Psoas muscle (tissue), 8 donors: ENCODE data around the gene RCOR2. TPM values are rescaled to one million over a fixed set of nuclear protein-coding genes. Genes with fewer than 3 reads are reported as not detected.

Experiments
- ATAC-seq, 4 donors: fragments of 200-7000 bp; cut with Tn5 transposase; one replicate each; pipeline ENCODE4 v1.9.1; 2020; ENCODE audit warnings: moderate library complexity in 3 of 4, mild to moderate bottlenecking in 2 of 4
- DNase-seq, 2 donors: peaks; one replicate each; pipeline ENCODE4 v3.0.0-alpha.2; 2020
- H3K27ac ChIP-seq: fragments of 200-600 bp; one replicate; pipeline ENCODE4 v1.8.0; 2022
- H3K27me3 ChIP-seq, 3 donors: fragments of 200-600 bp in 1 of 3; one replicate each; pipeline versions ENCODE4 v1.6.1 to v1.8.0; 2013 to 2022; ENCODE audit warnings: low read length in 2 of 3, mild to moderate bottlenecking in 2 of 3, moderate library complexity in 1 of 3; ENCODE audit not compliant: insufficient read depth in 3 of 3
- H3K36me3 ChIP-seq, 2 donors: fragments of 200-600 bp in 1 of 2; one replicate each; pipeline versions ENCODE4 v1.6.1 to v1.8.0; 2013 to 2022; ENCODE audit warnings: low read depth in 1 of 2, mild to moderate bottlenecking in 1 of 2, moderate library complexity in 1 of 2; ENCODE audit not compliant: insufficient read depth in 1 of 2
- H3K4me1 ChIP-seq: fragments of 200-600 bp; one replicate; pipeline ENCODE4 v1.8.0; 2022
- H3K4me3 ChIP-seq: fragments of 200-600 bp; one replicate; pipeline ENCODE4 v1.8.0; 2022; ENCODE audit warnings: mild to moderate bottlenecking
- H3K9me3 ChIP-seq: fragments of 200-600 bp; one replicate; pipeline ENCODE4 v1.8.0; 2022
- WGBS, 3 donors: extraction: QIAGEN DNeasy Blood & Tissue Kit; methylation state at CpG; one replicate each; pipeline versions ENCODE4 v1.1.6 to v1.1.7; 2013; 5-methylcytosine and 5-hydroxymethylcytosine counted together
- intact Hi-C, 2 donors: fragments of 100-400 bp; cut with DNase I; formaldehyde crosslinking; loops; one replicate each; pipeline versions ENCODE4 v1.11.0 to v1.14.2; 2022
- polyA plus RNA-seq, 3 donors: library from polyadenylated mRNA; stranded (reverse); fragments of 200-250 nt; gene quantifications; one replicate each; pipeline ENCODE4 v1.2.3, GENCODE V29; 2013
- total RNA-seq, 4 donors: library from RNA; stranded (reverse); fragmentation: NEBNext Ultra II Directional in 2 of 4; extraction: Animal tissue kit (Norgen Biotek cat#: 25700) in 2 of 4; gene quantifications; one replicate each; pipeline versions ENCODE4 v1.2.1 to v1.2.4, GENCODE V29; 2021 to 2023
- TF ChIP-seq, protein P1 (sequence below): fragments of 200-600 bp; IDR thresholded peaks from one replicate; pipeline ENCODE4 v1.8.0; 2022; ENCODE audit warnings: antibody characterized with exemption
- donor health status: healthy with polysubstance abuse.
- donor health status: DM: no; HTN: no; CAD: no; lungs with moderate emphysema.
- donor health status: Bipolar disorder and iron deficiency.
- donor health status: healthy.
- donor health status: DM: yes; HTN: yes; CAD: no.
- donor health status: DM: no; HTN: no; CAD: no.
- donor health status: DM: no; HTN: no; CAD: no.
- donor health status: DM: yes; HTN: yes; CAD: no.

The RCOR2 gene
- total and polyA plus RNA-seq, 7 donors, result 0.07 to 2.1 (median 0.66) TPM

DNA sequence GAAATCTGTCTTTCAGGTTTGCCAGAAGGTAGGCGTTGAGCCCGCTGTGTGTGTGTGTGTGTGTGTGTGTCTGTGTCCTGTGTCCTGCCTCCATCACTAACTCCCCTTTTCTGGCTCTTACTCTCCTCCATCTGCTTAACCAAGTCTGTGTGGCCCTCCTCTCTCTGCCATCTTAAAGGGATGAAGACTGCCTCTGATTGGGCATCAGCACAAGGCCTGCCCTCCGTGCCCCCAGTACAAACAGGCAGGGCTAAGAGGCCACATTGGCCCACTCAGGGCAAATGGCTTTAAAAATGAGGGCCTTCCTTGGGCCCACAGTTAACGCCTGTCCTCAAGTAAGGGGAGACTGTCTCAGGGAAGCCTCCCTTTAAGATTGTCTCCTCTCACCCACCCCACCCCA, 10.9 kb downstream of the RCOR2 start:
- Histone ChIP-seq H3K4me3 (no peak overlapping the region), H3K4me1 (no peaks in the 10 kb centered on the region), H3K27me3 (no peaks in the 10 kb centered on the region), H3K27ac (no peak overlapping the region), H3K36me3 (peaks cover 16 to 90% of the 10 kb centered on the region in 2 donors), H3K9me3 (no peaks in the 10 kb centered on the region)
- WGBS, 3 donors, result 91 to 99% (median 94%) methylated on average over 4 of the region's 4 CpGs
- TF ChIP-seq, protein P1, sequence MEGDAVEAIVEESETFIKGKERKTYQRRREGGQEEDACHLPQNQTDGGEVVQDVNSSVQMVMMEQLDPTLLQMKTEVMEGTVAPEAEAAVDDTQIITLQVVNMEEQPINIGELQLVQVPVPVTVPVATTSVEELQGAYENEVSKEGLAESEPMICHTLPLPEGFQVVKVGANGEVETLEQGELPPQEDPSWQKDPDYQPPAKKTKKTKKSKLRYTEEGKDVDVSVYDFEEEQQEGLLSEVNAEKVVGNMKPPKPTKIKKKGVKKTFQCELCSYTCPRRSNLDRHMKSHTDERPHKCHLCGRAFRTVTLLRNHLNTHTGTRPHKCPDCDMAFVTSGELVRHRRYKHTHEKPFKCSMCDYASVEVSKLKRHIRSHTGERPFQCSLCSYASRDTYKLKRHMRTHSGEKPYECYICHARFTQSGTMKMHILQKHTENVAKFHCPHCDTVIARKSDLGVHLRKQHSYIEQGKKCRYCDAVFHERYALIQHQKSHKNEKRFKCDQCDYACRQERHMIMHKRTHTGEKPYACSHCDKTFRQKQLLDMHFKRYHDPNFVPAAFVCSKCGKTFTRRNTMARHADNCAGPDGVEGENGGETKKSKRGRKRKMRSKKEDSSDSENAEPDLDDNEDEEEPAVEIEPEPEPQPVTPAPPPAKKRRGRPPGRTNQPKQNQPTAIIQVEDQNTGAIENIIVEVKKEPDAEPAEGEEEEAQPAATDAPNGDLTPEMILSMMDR, result no peak
- DNase-seq (no peak), ATAC-seq (no peak)
- intact Hi-C loops, result no loop called here

DNA sequence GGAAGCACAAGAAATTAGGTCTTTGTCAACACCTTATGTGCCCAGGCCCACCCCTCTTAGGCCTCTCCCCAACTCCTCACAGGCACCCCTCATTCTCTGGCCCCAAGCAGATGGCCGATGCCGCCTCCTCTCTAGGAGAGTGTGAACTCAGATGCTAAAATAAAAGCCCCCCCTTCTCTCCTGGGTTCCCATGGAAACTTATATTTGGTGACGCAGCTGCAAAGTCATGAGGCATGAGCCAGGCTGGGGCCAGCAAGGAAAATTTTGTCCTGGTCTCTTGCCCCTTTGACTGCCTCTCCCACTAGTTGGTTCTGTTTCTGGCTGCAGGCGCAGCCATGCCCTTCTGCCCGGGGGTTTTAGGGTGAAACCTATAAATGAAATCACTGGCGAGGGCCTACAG, 11.8 kb downstream of the RCOR2 start:
- DNase-seq (no peak), ATAC-seq (no peak)
- TF ChIP-seq, protein P1, result no peak
- H3K4me3 ChIP-seq, result no peak overlapping the region
- 76 to 83% (median 78%) methylated on average over 6 of the region's 6 CpGs for whole genome bisulfite sequencing, 3 donors
- intact Hi-C loops, result no loop called here
- no peaks in the 10 kb centered on the region for H3K9me3 ChIP-seq
- no peaks in the 10 kb centered on the region for H3K27me3 ChIP-seq
- no peaks in the 10 kb centered on the region for H3K4me1 ChIP-seq
- H3K36me3 ChIP-seq, result peaks cover 22 to 98% of the 10 kb centered on the region in 2 donors
- no peak overlapping the region for H3K27ac ChIP-seq

DNA sequence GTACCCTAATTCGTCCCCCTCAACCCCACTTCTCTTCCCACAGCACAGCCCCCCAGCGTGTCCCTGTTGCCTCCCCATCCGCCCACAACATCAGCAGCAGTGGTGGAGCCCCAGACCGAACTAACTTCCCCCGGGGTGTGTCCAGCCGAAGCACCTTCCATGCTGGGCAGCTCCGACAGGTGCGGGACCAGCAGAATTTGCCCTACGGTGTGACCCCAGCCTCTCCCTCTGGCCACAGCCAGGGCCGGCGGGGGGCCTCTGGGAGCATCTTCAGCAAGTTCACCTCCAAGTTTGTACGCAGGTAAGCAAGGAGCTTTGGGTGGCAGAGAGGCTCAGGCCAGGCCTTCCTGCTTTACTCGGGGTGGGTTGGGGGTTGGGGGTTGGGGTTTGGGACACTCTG, 12.2 kb downstream of the RCOR2 start:
- Histone ChIP-seq H3K27me3 (no peaks in the 10 kb centered on the region), H3K4me3 (no peak overlapping the region), H3K27ac (no peak overlapping the region), H3K36me3 (peaks cover 22 to 98% of the 10 kb centered on the region in 2 donors), H3K9me3 (no peaks in the 10 kb centered on the region), H3K4me1 (no peaks in the 10 kb centered on the region)
- TF ChIP-seq, protein P1, result no peak
- intact Hi-C loops, result no loop called here
- ATAC-seq (no peak), DNase-seq (no peak)
- WGBS, 3 donors, result 85 to 91% (median 89%) methylated on average over 13 of the region's 13 CpGs

DNA sequence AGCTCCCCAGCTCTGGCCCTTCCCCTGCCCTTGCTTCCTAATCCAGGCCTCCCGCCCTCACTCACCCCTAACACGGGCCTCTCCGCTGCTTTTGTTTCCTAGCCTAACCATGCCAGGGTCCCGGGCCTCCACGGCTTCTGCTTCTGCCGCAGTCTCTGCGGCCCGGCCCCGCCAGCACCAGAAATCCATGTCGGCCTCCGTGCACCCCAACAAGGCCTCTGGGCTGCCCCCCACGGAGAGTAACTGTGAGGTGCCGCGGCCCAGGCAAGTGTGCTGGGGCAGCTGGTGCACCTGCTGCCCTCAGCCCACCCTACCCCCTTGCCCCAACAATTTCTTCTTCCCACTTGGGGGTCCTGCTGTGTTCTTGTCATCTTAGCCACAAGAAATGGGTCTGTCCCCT, 13.1 kb downstream of the RCOR2 start:
- intact Hi-C loops, result no loop called here
- 95 to 98% (median 96%) methylated on average over 14 of the region's 14 CpGs for WGBS, 3 donors
- no peak for DNase-seq

DNA sequence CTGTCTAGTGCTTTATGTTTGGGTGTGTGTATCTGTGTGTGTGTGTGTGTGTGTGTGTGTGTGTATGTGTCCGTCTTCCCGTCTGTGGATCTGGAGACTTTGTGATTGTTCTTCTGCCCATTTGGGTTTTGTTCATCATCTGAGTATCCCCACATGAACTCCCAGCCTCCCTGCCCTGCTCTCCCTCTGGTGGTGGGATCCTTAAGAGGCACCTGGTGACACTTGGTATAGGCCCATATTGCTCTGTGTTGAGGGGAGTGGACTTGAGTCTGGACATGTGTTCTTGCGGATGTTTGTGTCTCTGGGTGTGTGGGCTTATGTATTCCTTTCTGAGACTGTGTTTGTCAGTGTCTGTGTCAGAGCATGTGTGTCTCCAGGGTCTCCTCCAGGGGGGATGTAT, 15.3 kb downstream of the RCOR2 start:
- Histone ChIP-seq H3K4me3 (no peak overlapping the region), H3K9me3 (no peaks in the 10 kb centered on the region), H3K27ac (no peak overlapping the region), H3K27me3 (no peaks in the 10 kb centered on the region), H3K4me1 (no peaks in the 10 kb centered on the region), H3K36me3 (peaks cover 28 to 100% of the 10 kb centered on the region in 2 donors)
- intact Hi-C loops, result no loop called here
- ATAC-seq, result no peak
- TF ChIP-seq, protein P1, result no peak
- DNase-seq, result no peak
- 69 to 81% (median 73%) methylated on average over 3 of the region's 3 CpGs for WGBS, 3 donors

More for the DNA sequence above, 13.1 kb downstream of the RCOR2 start:
- no peak overlapping the region for H3K4me3 ChIP-seq
- no peak overlapping the region for H3K27ac ChIP-seq
- H3K9me3 ChIP-seq, result no peaks in the 10 kb centered on the region
- peaks cover 24 to 98% of the 10 kb centered on the region in 2 donors for H3K36me3 ChIP-seq
- no peak for ATAC-seq
- TF ChIP-seq, protein P1, result no peak
- H3K27me3 ChIP-seq, result no peaks in the 10 kb centered on the region
- no peaks in the 10 kb centered on the region for H3K4me1 ChIP-seq
